ENCODE results near the gene DDN. TPM values are rescaled to one million over a fixed set of nuclear protein-coding genes. Genes with fewer than 3 reads are reported as not detected.

The DDN gene
- total RNA-seq, 1 donor from 2014 or later = not detected

GRCh38 chr12:49015196-49015595 lies 16.0 kb upstream of the DDN start:
- H3K4me1 ChIP-seq = peaks cover 13% of the 10 kb centered on the region
- no peak overlapping the region for H3K27ac ChIP-seq
- H3K9me3 ChIP-seq = no peaks in the 10 kb centered on the region
- no peak for TF ChIP-seq CTCF (IDR thresholded peaks at IDR 0.05)
- DNase-seq (no peak), ATAC-seq (no peak)
- no peaks in the 10 kb centered on the region for H3K27me3 ChIP-seq
- no peak overlapping the region for H3K4me3 ChIP-seq
- intact Hi-C loops (cut with DNase I) = no loop called here
- H3K36me3 ChIP-seq = peaks cover 21% of the 10 kb centered on the region

GRCh38 chr12:49014547-49014946 lies 15.4 kb upstream of the DDN start:
- ATAC-seq (no peak), DNase-seq (no peak)
- intact Hi-C loops (cut with DNase I) = no loop called here

GRCh38 chr12:49013428-49013827 lies 14.3 kb upstream of the DDN start:
- H3K27me3 ChIP-seq = no peaks in the 10 kb centered on the region
- DNase-seq = no peak
- peaks cover 31% of the 10 kb centered on the region for H3K36me3 ChIP-seq
- ATAC-seq = no peak
- TF ChIP-seq CTCF (IDR thresholded peaks at IDR 0.05) = no peak
- intact Hi-C loops (cut with DNase I) = no loop called here
- no peaks in the 10 kb centered on the region for H3K9me3 ChIP-seq
- no peak overlapping the region for H3K27ac ChIP-seq
- no peak overlapping the region for H3K4me3 ChIP-seq
- peaks cover 7% of the 10 kb centered on the region for H3K4me1 ChIP-seq

More at GRCh38 chr12:49014547-49014946, 15.4 kb upstream of the DDN start:
- Histone ChIP-seq H3K4me3 (no peak overlapping the region), H3K36me3 (peaks cover 27% of the 10 kb centered on the region), H3K27ac (no peak overlapping the region), H3K9me3 (no peaks in the 10 kb centered on the region), H3K4me1 (peaks cover 13% of the 10 kb centered on the region), H3K27me3 (no peaks in the 10 kb centered on the region)
- TF ChIP-seq CTCF (IDR thresholded peaks at IDR 0.05) = no peak

GRCh38 chr12:49012739-49013138 lies 13.6 kb upstream of the DDN start:
- intact Hi-C loops (cut with DNase I) = no loop called here
- no peak for TF ChIP-seq CTCF (IDR thresholded peaks at IDR 0.05)
- Histone ChIP-seq H3K27ac (no peak overlapping the region), H3K9me3 (no peaks in the 10 kb centered on the region), H3K36me3 (peaks cover 36% of the 10 kb centered on the region), H3K4me1 (peaks cover 5% of the 10 kb centered on the region), H3K27me3 (no peaks in the 10 kb centered on the region), H3K4me3 (no peak overlapping the region)
- DNase-seq (no peak), ATAC-seq (no peak)

- intact Hi-C loops (cut with DNase I) = no loop called here
- no peak for TF ChIP-seq CTCF (IDR thresholded peaks at IDR 0.05)
- H3K27ac ChIP-seq = no peak overlapping the region
- peaks cover 42% of the 10 kb centered on the region for H3K36me3 ChIP-seq
- no peaks in the 10 kb centered on the region for H3K27me3 ChIP-seq
- H3K4me1 ChIP-seq = no peaks in the 10 kb centered on the region
- no peaks in the 10 kb centered on the region for H3K9me3 ChIP-seq
- DNase-seq = no peak
- no peak overlapping the region for H3K4me3 ChIP-seq
- no peak for ATAC-seq
Observed at GRCh38 chr12:49010092-49010668, 11.0 kb upstream of the DDN start.

GRCh38 chr12:49008943-49009342 lies 9.8 kb upstream of the DDN start:
- H3K4me3 ChIP-seq = no peak overlapping the region
- TF ChIP-seq CTCF (IDR thresholded peaks at IDR 0.05) = no peak
- DNase-seq (no peak), ATAC-seq (no peak)
- no peaks in the 10 kb centered on the region for H3K4me1 ChIP-seq
- H3K9me3 ChIP-seq = no peaks in the 10 kb centered on the region
- H3K27me3 ChIP-seq = no peaks in the 10 kb centered on the region
- H3K27ac ChIP-seq = no peak overlapping the region
- intact Hi-C loops (cut with DNase I) = no loop called here
- H3K36me3 ChIP-seq = peaks cover 53% of the 10 kb centered on the region

Data from upper lobe of right lung (tissue), 1 donor.